ENCODE data around the gene MN1.

MN1 gene

GRCh38 chr22:27832606-27833005 lies 31.1 kb upstream of the MN1 start:
- H3K36me3 ChIP-seq (replicated peaks; ENCODE audit: insufficient read depth, low read length) = no peaks in the 10 kb centered on the region
- no peak overlapping the region for H3K27ac ChIP-seq (ENCODE audit: low read length)
- H2AFZ ChIP-seq (ENCODE audit: low read length) = no peak overlapping the region
- DNase-seq = no peak
- no peaks in the 10 kb centered on the region for H4K20me1 ChIP-seq (ENCODE audit: insufficient read depth, low read length)
- H3K4me1 ChIP-seq (ENCODE audit: low read length) = no peaks in the 10 kb centered on the region
- no peaks in the 10 kb centered on the region for H3K27me3 ChIP-seq (replicated peaks; ENCODE audit: insufficient read depth, low read length)
- no peaks in the 10 kb centered on the region for H3K9me3 ChIP-seq (replicated peaks; ENCODE audit: insufficient read depth, low read length)
- no peaks in the 10 kb centered on the region for H3K9me2 ChIP-seq (replicated peaks; ENCODE audit: insufficient read depth, low read length)
- no peaks in the 10 kb centered on the region for H3K79me2 ChIP-seq (ENCODE audit: low read length)
- H3F3A ChIP-seq (ENCODE audit: insufficient read depth, low read length) = no peaks in the 10 kb centered on the region
- TF ChIP-seq EZH2phosphoT487 (IDR thresholded peaks at IDR 0.05; ENCODE audit: low read length) (no peak), CTCF (IDR thresholded peaks at IDR 0.05; ENCODE audit: low read length) (no peak), EZH2 (optimal IDR thresholded peaks at IDR 0.05; ENCODE audit: low read depth, low read length) (no peak)
- no peak overlapping the region for H3K4me2 ChIP-seq (ENCODE audit: low read depth, low read length)
- no peak overlapping the region for H3K9ac ChIP-seq (ENCODE audit: low read length)
- no peak overlapping the region for H3K4me3 ChIP-seq (ENCODE audit: low read length)

DNA sequence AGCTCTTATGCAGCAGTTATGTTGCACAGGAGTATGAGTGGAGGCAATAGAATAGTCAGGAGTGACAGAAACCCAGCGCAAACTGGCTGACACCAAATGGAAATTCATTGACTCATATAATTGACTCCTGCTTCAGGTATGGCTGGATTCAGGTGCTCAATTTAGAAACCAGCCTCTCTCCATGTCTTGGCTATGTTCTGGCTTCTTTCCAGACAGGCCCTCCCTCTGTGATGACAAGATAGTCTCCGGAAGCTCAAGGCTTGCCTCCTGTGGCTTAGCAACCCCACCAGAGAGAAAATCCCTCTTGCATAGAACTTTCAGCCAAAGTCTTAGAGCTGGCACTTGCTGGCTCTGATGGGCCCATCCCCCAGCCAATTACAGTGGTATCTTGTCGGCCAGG lies 28.1 kb upstream of the MN1 start:
- H3K4me1 ChIP-seq (ENCODE audit: low read length) = no peaks in the 10 kb centered on the region
- H3F3A ChIP-seq (ENCODE audit: insufficient read depth, low read length) = no peaks in the 10 kb centered on the region
- H3K4me3 ChIP-seq (ENCODE audit: low read length) = no peak overlapping the region
- H3K36me3 ChIP-seq (replicated peaks; ENCODE audit: insufficient read depth, low read length) = no peaks in the 10 kb centered on the region
- H3K27ac ChIP-seq (ENCODE audit: low read length) = no peak overlapping the region
- TF ChIP-seq EZH2 (optimal IDR thresholded peaks at IDR 0.05; ENCODE audit: low read depth, low read length) = no peak
- no peak for TF ChIP-seq CTCF (IDR thresholded peaks at IDR 0.05; ENCODE audit: low read length)
- no peak for TF ChIP-seq EZH2phosphoT487 (IDR thresholded peaks at IDR 0.05; ENCODE audit: low read length)
- H3K9me3 ChIP-seq (replicated peaks; ENCODE audit: insufficient read depth, low read length) = no peaks in the 10 kb centered on the region
- no peak overlapping the region for H2AFZ ChIP-seq (ENCODE audit: low read length)
- no peaks in the 10 kb centered on the region for H3K9me2 ChIP-seq (replicated peaks; ENCODE audit: insufficient read depth, low read length)
- no peak for DNase-seq
- no peaks in the 10 kb centered on the region for H3K27me3 ChIP-seq (replicated peaks; ENCODE audit: insufficient read depth, low read length)
- H4K20me1 ChIP-seq (ENCODE audit: insufficient read depth, low read length) = no peaks in the 10 kb centered on the region
- no peak overlapping the region for H3K4me2 ChIP-seq (ENCODE audit: low read depth, low read length)
- no peaks in the 10 kb centered on the region for H3K79me2 ChIP-seq (ENCODE audit: low read length)
- H3K9ac ChIP-seq (ENCODE audit: low read length) = no peak overlapping the region

- Histone ChIP-seq H3F3A (ENCODE audit: insufficient read depth, low read length) (no peaks in the 10 kb centered on the region), H3K9me3 (replicated peaks; ENCODE audit: insufficient read depth, low read length) (no peaks in the 10 kb centered on the region), H3K79me2 (ENCODE audit: low read length) (no peaks in the 10 kb centered on the region), H3K27ac (ENCODE audit: low read length) (no peak overlapping the region), H3K4me2 (ENCODE audit: low read depth, low read length) (no peak overlapping the region), H4K20me1 (ENCODE audit: insufficient read depth, low read length) (no peaks in the 10 kb centered on the region), H3K9ac (ENCODE audit: low read length) (no peak overlapping the region), H3K9me2 (replicated peaks; ENCODE audit: insufficient read depth, low read length) (no peaks in the 10 kb centered on the region), H2AFZ (ENCODE audit: low read length) (no peak overlapping the region), H3K4me1 (ENCODE audit: low read length) (no peaks in the 10 kb centered on the region), H3K4me3 (ENCODE audit: low read length) (no peak overlapping the region), H3K27me3 (replicated peaks; ENCODE audit: insufficient read depth, low read length) (no peaks in the 10 kb centered on the region), H3K36me3 (replicated peaks; ENCODE audit: insufficient read depth, low read length) (no peaks in the 10 kb centered on the region)
- DNase-seq = no peak
- TF ChIP-seq EZH2phosphoT487 (IDR thresholded peaks at IDR 0.05; ENCODE audit: low read length) = no peak
- TF ChIP-seq EZH2 (optimal IDR thresholded peaks at IDR 0.05; ENCODE audit: low read depth, low read length) = no peak
- TF ChIP-seq CTCF (IDR thresholded peaks at IDR 0.05; ENCODE audit: low read length) = no peak
Observed at GRCh38 chr22:27827604-27828587, 26.3 kb upstream of the MN1 start.
